GM19455 (cell line): ENCODE measurements around the gene DEPDC4.
"Not testable (repeated sequence)": the region's sequence is repeated elsewhere in the genome, so short reads cannot be mapped to it uniquely, and the experiment has no call there.

ENCODE experiments used
- ATAC-seq: cut with Tn5 transposase; IDR thresholded peaks from one replicate; pipeline ENCODE4 v1.9.1; 2021; ENCODE audit not compliant: unreplicated experiment

The DEPDC4 gene

DNA sequence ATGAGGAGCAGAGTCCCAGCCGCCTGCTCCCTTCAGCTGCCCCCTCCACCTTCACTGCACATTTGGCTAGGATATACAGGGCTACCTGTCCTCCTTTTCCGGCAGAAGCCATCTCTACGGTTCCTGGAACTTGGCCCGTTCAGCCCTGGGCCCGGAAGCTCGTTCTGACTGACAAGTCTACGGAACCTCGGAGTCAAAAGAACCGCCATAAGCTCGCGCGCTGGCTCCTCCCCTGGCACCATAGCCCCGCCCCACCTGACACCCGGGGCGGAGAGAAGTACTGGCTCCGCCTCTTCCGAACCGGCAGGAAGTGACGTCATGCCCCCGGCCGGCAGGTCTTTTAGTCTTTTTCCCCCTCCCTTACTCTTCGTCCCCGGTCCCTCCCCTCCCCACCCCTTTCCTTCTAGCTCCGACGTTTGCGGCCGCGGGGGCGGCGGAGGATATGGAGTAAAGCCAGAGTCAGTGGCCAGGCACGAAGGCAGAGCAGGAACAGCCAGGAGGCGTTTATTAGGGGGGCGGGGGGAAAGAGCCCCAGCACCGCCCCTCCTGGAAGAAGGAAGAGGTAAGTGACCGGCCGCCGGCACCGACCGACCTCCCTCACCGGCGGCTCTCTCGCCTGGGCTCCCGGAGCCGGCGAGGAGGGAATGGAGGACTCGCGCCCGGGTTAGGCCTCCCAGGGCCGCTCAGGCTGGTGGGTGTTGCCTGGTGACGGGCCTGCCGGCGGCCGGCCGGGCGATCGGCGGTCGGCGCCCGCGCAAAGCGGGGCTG, at the start of gene DEPDC4, which contains the start of gene SCYL2:
Gene DEPDC4 (minus strand): TSS at position 245 of the 768 bp plus-strand sequence. CDS start 3 bp downstream, at position 242.
Gene SCYL2 (plus strand): TSS at position 343 of the 768 bp plus-strand sequence. CDS start 15,794 bp downstream, outside the sequence.
- peak; percentile 91 for ATAC-seq

DNA sequence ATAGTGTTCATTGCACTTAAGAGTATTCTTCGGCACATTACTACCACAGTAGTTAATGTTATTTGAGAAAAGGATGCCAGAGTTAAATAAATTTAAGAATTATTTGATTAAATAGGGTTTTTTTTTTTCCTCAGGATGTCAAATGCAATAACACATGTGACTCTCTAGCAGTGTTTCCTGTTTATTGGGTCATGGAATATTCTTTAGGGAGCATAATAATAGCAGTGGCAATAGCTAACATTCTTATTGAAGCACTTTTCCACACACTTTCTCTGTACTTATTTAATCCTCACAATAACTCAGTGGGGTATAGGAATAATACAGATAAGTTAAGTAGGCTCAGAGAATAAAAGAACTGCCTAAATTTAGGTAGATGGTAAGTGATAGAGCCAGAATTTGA, 44.4 kb upstream of the DEPDC4 start:
- ATAC-seq: no peak

DNA sequence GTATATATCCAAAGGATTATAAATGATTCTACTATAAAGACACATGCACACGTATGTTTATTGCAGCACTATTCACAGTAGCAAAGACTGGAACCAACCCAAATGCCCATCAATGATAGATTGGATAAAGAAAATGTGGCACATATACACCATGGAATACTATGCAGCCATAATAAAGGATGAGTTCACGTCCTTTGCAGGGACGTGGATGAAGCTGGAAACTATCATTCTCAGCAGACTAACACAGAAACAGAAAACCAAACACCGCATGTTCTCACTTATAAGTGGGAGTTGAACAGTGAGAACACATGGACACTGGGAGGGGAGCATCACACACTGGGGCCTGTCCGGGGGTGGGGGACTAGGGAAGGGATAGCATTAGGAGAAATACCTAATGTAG, 41.3 kb upstream of the DEPDC4 start:
- not testable (repeated sequence) for ATAC-seq

DNA sequence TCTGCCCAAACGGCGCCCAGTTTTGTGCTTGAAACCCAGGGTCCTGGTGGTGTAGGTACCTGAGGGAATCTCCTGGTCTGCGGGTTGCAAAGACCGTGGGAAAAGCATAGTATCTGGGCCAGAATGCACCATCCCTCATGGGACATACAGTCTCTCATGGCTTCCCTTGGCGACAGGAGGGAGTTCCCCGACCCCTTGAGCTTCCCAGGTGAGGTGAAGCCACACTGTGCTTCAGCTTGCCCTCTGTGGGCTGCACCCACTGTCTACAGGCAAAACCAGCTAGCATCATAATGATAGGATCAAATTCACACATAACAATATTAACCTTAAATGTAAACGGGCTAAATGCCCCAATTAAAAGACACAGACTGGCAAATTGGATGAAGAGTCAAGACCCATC, 37.5 kb upstream of the DEPDC4 start:
- ATAC-seq: not testable (repeated sequence)

DNA sequence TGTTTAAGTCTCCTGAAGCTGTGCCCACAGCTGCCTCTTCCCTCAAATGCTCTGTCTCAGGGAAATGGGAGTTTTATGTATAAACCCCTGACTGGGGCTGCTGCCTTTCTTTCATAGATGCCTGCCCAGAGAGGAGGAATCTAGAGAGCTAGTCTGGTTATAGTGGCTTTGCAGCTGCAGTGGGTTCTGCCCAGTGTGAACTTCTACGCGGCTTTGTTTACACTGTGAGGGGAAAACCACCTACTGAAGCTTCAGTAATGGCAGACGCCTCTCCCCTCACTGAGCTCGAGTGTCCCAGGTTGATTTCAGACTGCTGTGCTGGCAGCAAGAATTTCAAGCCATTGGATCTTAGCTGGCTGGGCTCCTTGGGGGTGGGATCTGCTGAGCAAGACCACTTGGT, 37.0 kb upstream of the DEPDC4 start:
- ATAC-seq: no peak

DNA sequence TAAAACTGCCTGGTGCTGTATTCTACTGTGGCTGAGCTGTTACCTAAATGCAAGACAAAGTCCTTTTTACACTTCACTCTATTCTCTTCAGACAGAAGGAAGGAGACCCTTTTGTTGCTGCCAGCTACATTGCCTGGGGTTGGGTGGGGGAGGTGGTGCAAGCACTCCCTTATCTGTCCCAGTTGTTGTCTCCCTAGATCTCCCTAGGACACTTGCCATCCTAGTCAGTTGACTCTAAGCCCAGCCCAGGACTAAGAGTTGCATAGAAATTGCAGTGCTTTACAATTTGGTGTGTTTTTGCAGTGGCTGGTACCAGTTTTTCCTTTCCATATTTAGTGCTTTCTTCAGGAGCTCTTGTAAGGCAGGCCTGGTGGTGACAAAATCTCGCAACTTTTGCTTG, 35.2 kb upstream of the DEPDC4 start:
- no peak for ATAC-seq

DNA sequence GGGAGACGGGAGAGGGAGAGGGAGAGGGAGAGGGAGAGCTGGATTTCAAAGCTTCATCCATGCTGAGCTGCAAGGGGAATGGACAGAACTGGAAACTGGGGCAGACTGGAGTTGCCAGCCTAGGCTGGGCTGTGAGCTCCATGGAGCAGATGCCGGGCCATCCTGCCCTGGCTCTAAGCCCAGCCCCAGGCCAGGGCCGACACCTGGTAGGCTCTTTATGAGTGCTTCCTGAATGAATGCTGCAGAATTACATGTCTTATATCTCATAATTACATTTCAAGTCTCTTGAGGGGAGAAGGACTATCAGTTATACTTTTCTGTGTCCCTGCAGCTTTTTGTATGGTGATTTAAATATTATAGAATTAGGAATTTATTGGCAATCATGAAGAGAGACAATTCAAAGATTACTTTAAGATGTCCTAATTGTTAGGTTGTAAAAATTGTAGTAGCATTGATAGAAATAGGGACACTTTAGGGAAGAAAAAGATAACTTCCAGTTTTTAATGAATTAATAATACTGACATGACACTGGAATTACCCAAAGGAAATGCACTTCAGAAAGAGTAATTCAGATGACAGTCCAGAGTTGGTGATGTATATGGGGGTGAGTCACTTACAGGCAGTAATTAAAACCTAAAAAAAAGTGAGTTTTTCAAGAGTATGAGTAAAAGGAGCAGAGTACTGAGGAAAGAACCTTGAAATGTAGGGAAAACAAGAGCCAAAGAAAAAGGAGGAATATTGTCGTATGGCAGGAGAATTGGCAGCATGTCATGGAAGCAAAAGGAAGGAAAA, 29.1 kb upstream of the DEPDC4 start:
- no peak for ATAC-seq

DNA sequence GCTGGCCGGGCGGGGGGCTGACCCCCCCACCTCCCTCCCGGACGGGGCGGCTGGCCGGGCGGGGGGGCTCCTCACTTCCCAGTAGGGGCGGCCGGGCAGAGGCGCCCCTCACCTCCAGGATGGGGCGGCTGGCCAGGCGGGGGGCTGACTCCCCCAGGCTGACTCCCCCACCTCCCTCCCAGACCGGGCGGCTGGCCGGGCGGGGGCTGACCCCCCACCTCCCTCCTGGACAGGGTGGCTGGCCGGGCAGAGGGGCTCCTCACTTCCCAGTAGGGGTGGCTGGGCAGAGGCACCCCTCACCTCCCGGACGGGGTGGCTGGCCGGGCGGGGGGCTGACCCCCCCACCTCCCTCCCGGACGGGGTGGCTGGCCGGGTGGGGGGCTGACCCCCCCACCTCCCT, 27.5 kb upstream of the DEPDC4 start:
- ATAC-seq: not testable (repeated sequence)

DNA sequence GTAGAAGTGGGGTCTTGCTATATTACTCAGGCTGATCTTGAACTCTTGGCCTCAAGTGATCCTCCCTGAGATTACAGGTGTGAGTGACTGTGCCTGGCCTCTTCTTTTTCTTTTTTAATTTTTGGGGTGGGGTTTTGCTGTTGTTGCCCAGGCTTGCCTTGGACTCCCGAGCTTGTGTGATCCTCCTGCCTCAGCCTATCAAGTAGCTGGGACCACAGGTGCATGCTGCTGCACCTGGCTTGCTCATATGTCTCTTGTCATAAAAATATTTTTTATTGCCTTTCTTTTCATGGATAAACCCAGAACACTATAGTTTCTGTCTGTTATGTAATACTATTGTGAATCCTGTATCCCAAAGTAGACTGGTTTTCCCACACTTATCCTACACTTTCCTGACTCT, 26.1 kb upstream of the DEPDC4 start:
- ATAC-seq: no peak

DNA sequence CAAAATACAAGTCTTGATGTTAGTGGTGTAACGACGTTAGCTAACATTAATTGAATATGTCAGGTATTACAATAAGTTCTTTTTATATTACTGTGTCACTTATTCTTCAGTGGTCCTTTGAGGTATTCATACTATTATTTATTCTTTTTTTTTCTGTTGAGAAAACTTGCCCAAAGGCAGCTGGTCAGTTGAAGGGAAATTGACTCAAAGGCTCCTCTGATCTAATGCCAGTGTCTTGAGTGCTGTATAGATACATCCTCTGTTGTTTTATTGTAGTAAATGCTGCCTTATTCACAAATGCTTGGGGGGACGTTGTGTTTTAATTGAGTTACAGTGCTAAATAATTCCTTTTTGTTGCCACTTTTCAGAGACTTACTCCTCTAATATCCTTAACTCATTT, 23.1 kb upstream of the DEPDC4 start:
- no peak for ATAC-seq

DNA sequence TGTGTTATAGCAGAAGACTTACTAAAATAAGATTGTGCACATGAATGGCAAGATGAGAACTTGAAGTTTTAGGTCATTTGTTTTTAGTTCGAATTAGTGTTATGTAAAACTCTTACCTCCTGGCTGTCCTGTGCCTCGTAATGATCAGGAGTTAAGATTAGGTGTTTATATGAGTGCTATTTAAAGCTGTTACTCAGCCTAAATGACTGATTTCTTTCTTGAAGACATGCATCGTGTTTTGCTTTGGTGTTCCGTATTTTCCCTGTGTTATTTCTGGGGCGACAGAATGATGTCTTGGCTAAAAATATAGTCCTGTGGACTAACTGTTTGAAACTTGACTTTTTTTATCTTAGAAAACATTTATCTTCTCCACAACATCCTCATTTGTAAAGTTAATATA, 22.2 kb upstream of the DEPDC4 start:
- no peak for ATAC-seq

DNA sequence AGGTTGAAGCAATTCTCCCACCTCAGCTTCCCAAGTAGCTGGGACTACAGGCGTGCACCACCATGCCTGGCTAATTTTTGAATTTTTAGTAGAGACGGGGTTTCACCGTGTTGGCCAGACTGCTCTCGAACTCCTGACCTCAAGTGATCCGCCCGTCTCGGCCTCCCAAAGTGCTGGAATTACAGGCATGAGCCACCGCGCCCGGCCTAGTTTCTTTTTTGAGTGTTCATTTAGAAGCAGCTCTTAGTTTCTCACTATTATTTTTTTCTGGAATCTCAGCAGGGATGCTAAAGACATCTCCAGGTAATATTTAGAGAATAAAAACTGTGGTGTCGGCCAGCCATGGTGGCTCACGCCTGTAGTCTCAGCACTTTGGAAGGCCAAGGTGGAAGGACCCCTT, 17.7 kb upstream of the DEPDC4 start:
- not testable (repeated sequence) for ATAC-seq

DNA sequence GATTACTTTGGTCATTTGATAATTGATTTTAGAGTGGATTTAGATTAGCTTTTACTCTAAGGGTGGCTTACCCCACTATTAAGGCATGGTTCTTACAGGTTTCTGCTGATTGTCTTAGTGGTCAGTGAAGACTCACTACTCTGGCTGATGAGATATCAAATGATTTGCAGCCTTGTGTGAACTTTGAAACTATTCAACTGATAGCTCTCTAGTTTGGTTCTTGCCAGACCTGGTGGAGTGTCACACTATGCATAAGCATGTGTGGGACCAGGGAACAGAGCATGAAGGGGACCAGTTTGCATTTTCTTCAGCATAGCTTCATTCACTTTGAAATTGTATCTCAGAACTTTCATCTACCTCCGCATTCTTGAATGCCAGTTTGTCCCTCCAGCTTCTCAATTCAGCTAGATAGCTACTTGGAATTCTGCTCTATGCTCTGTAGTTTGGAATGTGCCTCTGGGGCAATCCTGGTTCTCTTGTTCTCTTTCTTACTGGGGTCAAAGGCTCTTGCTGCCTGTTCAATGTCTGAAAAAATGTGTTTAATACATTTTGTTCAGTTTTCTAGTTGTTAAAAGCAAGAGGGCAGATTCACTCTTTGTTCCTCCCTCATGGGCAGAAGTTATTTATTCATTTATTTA, 12.8 kb upstream of the DEPDC4 start:
- no peak for ATAC-seq

DNA sequence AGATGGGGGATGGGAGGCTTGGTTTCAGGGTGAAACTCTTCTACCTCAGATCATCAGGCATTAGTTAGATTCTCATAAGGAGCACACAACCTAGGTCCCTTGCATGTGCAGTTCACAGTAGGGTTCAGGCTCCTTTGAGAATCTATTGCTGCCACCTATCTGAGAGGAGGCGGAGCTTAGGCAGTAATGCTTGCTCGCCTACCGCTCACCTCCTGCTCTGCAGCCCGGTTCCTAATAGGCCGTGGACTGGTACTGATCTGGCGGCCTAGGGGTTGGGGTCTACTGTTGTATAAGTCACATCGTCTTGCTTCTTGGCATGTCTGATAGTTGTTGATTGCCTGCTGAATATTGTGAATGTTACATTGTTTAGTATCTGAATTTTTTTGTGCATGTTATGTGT, 12.3 kb upstream of the DEPDC4 start:
- no peak for ATAC-seq

DNA sequence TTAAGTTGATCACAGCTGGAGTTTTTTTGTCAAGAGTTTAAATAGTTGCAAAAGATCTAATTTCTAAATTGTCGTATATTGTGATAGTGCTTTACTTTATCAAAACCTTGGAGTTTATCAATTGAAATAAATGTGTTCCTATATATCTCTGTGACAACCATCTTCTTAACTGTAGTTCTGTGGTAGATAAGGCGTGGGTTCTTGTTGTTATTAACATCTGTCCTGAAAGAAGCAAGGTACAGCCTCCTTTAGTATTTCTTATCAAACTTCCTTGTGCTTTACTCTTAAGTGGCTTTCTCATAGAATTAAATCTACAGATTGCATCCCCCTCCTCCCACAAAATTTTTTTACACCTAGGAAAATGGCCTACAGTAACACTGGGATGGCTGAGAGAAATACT, 7.4 kb upstream of the DEPDC4 start:
- no peak for ATAC-seq

DNA sequence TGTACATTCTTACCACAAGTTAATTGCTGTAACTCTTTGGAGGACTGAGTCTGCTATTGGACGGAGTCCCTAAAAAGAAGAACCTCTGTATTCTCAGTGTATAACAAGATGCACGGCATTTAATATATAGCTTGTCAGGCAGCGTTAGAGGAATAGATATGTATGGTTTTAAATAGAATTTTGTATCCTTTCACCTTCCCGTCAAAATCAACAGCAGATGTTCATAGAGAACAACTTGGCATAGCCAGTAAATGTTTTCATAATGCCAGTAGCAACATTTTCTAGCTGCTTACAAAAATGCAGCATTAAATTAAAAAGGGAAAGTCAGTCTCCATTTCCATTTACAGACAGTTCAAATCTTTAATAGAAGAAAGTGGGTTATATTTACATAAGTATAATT, 6.9 kb upstream of the DEPDC4 start:
- ATAC-seq: no peak

DNA sequence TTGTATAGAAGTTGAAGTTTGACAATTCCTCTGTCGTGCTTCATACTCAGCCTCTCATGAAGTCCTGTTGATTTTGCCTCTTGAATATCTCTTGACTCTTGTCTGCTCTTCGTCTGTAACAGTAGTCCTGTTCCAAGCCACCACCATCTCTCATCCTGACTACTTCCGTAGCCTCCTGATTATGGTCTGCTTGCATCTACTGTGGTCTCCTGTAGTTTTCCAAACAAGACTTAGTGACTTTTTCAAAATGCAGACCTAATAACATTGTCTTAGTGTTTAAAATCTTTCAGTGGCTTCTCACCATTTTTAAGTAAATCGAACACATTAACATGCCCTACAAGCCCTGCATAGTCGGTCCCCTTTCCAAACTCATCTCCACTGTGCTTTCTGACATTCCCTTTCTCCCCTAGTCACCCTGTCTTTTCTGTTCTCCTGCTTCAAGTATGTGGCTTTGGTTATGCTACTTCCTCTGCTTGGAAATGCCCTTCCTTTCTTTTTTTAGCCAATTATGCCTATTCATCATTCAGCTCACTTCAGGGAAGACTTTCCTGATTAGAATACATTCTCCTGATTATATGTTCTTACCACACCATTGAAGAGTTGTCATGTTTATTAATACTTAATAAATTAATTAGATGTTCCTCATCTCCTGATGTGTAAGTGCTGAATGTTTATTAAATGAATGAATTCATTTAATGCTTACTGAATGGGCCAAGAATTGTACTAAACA, 2.1 kb upstream of the DEPDC4 start:
- ATAC-seq: no peak

DNA sequence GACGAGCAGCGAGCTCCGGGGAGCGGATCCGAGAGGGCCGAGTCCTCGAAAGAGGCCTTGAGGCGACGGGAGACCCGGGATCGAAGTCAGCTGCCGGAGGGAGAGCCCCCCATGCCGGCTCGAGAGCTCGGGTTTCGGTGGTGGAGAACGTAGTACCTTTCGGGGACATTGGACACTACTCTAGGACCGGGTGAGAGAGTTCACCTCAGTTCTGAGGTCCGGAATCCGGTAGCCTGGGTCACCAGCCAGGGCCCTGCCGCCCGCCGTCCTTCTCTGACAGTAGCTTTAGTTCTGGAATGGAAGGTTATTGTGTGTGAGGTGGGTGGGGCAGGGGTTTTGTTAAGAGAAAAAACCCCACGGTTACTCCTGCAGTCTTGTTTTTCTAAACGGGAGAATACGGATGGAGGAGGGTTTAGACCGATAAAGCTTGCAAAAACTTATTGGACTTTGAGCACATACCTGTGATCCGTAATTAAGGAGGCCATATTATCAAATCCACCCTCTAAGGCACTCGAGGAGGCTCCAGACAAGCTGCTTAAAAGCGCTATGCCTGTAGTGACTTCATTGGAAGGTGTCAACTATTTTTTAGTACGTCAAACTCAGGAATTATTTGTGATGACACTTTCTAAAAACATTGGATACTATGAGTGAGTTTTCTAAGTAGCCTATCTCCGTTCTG, 863 bp upstream of the DEPDC4 start:
- ATAC-seq: peak; percentile 16

DNA sequence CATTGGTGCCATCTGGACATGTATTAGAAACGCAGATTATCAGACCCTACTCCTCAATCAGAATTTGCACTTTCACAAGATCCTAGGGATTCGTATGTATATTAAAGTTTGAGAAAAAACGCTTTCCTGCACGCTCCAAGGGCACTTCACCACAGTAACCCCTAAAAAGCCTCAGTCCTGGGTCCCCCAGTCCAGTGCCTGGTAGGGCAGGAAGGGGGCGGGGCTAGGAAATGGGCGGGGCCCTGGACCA, 369 bp downstream of the DEPDC4 start:
- peak; percentile 86 for ATAC-seq

DNA sequence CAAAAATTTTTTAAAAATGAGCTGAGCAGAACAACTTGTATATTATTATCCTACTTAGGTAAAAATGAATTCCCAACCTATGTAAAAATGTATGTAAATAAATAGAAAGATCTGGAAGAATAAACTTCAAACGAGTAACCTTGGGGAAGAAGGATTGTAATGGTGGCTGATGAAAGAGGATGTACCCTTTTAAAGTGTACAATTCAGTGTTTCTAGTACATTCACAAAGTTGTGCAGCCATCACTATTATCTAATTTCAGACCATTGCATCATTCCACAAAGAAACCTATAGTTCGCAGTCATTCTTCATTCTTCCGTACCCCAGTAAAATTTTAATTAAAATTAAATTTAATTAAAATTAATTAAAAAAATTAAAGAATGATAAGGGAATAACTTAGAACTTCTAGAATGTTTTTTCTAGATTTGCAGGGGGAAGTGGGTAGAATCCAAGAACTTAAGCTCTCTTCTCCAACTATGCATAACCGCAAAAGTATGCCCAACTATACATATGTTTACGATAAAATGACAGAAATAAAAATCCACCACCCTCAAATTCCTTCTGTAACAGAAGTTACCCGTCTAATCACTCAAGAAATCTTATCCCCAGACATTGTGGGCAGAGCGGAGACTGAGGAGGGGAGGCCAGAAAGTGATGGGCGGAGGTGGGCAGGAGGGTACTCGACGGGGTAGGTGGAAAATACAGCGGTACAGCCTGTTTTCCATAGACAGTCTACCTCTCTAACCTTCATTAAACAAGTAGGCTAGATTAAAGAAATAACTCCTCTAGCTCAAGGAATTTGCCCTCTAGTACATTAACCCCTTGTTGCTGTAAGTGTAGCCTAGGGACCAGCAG, 921 bp downstream of the DEPDC4 start:
- ATAC-seq: peak; percentile 3
